ENCODE measurements around the gene IL17RA. TPM values are rescaled to one million over a fixed set of nuclear protein-coding genes. Genes with fewer than 3 reads are reported as not detected.

IL17RA gene
- total RNA-seq, 1 donor from 2014 or later = 11.8 TPM

GRCh38 chr22:17138513-17138912, 53.7 kb downstream of the IL17RA start:
- peaks cover 16% of the 10 kb centered on the region for H3K36me3 Mint-ChIP-seq
- TF ChIP-seq, protein P1, sequence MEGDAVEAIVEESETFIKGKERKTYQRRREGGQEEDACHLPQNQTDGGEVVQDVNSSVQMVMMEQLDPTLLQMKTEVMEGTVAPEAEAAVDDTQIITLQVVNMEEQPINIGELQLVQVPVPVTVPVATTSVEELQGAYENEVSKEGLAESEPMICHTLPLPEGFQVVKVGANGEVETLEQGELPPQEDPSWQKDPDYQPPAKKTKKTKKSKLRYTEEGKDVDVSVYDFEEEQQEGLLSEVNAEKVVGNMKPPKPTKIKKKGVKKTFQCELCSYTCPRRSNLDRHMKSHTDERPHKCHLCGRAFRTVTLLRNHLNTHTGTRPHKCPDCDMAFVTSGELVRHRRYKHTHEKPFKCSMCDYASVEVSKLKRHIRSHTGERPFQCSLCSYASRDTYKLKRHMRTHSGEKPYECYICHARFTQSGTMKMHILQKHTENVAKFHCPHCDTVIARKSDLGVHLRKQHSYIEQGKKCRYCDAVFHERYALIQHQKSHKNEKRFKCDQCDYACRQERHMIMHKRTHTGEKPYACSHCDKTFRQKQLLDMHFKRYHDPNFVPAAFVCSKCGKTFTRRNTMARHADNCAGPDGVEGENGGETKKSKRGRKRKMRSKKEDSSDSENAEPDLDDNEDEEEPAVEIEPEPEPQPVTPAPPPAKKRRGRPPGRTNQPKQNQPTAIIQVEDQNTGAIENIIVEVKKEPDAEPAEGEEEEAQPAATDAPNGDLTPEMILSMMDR (IDR thresholded peaks at IDR 0.05; ENCODE audit: unreplicated experiment) = no peak
- no peak overlapping the region for H3K27ac Mint-ChIP-seq
- no peaks in the 10 kb centered on the region for H3K4me1 Mint-ChIP-seq
- H3K9me3 Mint-ChIP-seq = no peaks in the 10 kb centered on the region
- no peak overlapping the region for H3K4me3 Mint-ChIP-seq
- DNase-seq (ENCODE audit: low spot score in 2 of 2, unreplicated experiment in 2 of 2) = no peak
- no peaks in the 10 kb centered on the region for H3K27me3 Mint-ChIP-seq (ENCODE audit: low read depth)

GRCh38 chr22:17140022-17140421, 55.2 kb downstream of the IL17RA start:
- no peak overlapping the region for H3K4me3 Mint-ChIP-seq
- peaks cover 19% of the 10 kb centered on the region for H3K36me3 Mint-ChIP-seq
- H3K4me1 Mint-ChIP-seq = no peaks in the 10 kb centered on the region
- no peak overlapping the region for H3K27ac Mint-ChIP-seq
- TF ChIP-seq, protein P1 (IDR thresholded peaks at IDR 0.05; ENCODE audit: unreplicated experiment) = no peak
- H3K27me3 Mint-ChIP-seq (ENCODE audit: low read depth) = no peaks in the 10 kb centered on the region
- DNase-seq (ENCODE audit: low spot score in 2 of 2, unreplicated experiment in 2 of 2) = no peak
- no peaks in the 10 kb centered on the region for H3K9me3 Mint-ChIP-seq

DNA sequence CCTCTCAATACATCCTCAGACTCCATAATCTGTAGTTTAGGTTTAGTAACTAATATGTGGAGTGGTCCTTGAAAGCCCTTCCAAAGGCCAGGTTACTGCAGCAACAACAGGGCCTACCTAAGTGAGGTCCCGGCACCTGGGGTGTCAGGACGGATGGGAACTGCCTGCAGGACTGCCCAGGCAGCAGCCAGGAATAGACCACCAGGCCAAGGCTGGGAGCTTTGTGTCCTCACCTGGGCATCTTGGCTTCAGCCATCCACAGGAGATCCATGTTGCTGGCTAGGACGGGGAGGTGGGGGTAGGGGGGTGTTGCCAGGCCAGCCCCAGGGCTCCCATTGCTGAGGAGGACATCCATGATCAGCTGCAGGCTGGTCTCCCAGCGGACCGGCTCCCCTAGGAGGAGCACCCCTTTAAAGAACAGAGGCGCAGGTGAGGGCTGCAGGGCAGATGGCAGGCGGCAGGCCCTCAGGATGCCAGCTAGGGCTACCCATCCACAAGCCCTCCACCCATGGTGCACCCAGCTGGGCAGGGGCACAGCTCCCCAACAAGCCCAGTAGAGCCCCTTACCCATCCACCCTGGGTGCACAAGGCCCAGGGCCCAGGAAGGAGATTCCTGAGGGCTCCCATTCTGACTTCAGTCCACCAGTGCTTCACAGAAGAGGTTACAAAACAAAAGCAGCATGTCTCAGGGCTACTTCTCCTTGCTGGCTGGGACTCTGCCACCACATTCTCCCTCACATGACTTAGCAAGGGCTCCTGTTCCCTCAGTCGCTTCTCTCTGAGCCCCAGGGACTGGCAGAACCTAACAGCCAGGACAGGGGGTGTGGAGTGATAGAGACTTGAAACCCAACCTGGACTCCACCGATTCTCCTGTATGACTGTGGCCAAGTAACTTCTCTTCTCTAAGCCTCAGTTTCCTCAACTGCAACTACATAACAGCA, 56.3 kb downstream of the IL17RA start:
- Mint-ChIP-seq H3K27ac (no peak overlapping the region), H3K4me3 (no peak overlapping the region), H3K36me3 (peaks cover 19% of the 10 kb centered on the region), H3K9me3 (no peaks in the 10 kb centered on the region), H3K27me3 (ENCODE audit: low read depth) (no peaks in the 10 kb centered on the region), H3K4me1 (no peaks in the 10 kb centered on the region)
- no peak for DNase-seq (ENCODE audit: low spot score in 2 of 2, unreplicated experiment in 2 of 2)
- TF ChIP-seq, protein P1 (IDR thresholded peaks at IDR 0.05; ENCODE audit: unreplicated experiment) = no peak

- H3K27me3 Mint-ChIP-seq (ENCODE audit: low read depth) = no peaks in the 10 kb centered on the region
- DNase-seq (ENCODE audit: low spot score in 2 of 2, unreplicated experiment in 2 of 2) = no peak
- TF ChIP-seq, protein P1 (IDR thresholded peaks at IDR 0.05; ENCODE audit: unreplicated experiment) = no peak
Observed at GRCh38 chr22:17143101-17143500, 58.3 kb downstream of the IL17RA start.

GRCh38 chr22:17143826-17144225, 59.0 kb downstream of the IL17RA start:
- no peak overlapping the region for H3K4me3 Mint-ChIP-seq
- H3K9me3 Mint-ChIP-seq = no peaks in the 10 kb centered on the region
- H3K4me1 Mint-ChIP-seq = no peaks in the 10 kb centered on the region
- H3K36me3 Mint-ChIP-seq = peaks cover 19% of the 10 kb centered on the region
- DNase-seq (ENCODE audit: low spot score in 2 of 2, unreplicated experiment in 2 of 2) = no peak
- no peaks in the 10 kb centered on the region for H3K27me3 Mint-ChIP-seq (ENCODE audit: low read depth)
- TF ChIP-seq, protein P1 (IDR thresholded peaks at IDR 0.05; ENCODE audit: unreplicated experiment) = no peak
- no peak overlapping the region for H3K27ac Mint-ChIP-seq

More at GRCh38 chr22:17143101-17143500, 58.3 kb downstream of the IL17RA start:
- Mint-ChIP-seq H3K36me3 (peaks cover 21% of the 10 kb centered on the region), H3K27ac (no peak overlapping the region), H3K4me3 (no peak overlapping the region), H3K4me1 (no peaks in the 10 kb centered on the region), H3K9me3 (no peaks in the 10 kb centered on the region)

All from mesothelial cell of epicardium (in vitro differentiated cells).